HL-60 (cell line): ENCODE results near the gene UBFD1.

ENCODE experiments used
- CTCF ChIP-seq: IDR thresholded peaks from one replicate; pipeline ENCODE4 v1.5.1; 2011; ENCODE audit warnings: low read length, control low read depth, inconsistent platforms; ENCODE audit not compliant: insufficient read depth
- GABPA ChIP-seq: IDR thresholded peaks from 2 replicates; pipeline ENCODE4 v1.6.1; 2012; ENCODE audit warnings: low read depth
- POLR2AphosphoS5 ChIP-seq: IDR thresholded peaks from 2 replicates; pipeline ENCODE4 v1.6.1; 2012; ENCODE audit warnings: low read depth

- TF ChIP-seq GABPA, result no peak
- no peak for TF ChIP-seq CTCF
- no peak for TF ChIP-seq POLR2AphosphoS5
Measured at GRCh38 chr16:23572394-23572793, 14.9 kb downstream of the UBFD1 start.
